ENCODE data around the gene HELT. TPM values are rescaled to one million over a fixed set of nuclear protein-coding genes. Genes with fewer than 3 reads are reported as not detected.

Gene HELT
- total and polyA plus RNA-seq, 2 of the 4 experiments (the other 2 are of a cell fraction): not detected

DNA sequence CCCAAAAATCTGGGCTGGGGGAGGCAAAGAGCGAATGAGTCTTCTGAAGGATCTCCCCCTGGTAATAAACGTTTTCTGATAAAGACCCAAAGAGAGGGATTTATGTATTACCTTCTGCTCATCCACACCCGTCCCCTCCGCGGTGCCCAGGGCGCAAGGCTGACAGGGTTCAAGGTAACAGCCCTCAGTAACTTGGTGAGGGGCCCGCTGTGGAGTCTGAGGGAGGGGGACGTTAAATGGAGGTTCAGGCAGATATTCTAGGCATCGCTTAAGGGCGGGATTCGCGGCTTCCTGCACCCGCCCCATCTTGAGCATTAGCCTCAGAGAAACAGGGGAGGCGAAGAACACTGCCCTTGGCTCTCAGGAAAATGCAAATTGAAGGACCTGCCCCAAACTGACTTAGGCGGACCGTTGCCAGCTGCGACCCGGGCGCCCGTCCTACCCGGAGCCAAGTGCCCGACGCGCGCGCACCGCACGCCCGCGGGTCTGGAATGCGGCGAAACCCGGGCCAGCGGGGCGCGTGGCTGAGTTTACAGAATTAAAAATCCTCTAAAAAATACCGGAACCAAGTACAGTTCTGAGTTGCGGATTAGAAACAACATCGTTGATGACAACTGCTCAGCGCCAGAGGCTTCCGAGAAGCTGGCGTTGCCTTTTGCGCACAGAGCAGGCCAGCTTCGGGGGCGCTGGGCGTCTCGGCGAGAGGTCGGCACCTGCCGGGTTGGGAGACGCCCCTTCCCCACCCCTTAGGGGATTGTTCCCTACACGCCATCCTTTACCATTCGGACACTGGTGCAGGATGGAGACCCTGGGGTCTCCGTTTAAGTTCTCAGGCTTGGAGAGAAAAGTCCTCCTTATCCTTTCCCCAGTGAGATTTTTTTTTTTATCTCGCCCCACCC, 2.8 kb downstream of the HELT start:
- ChIA-PET CTCF (no interaction called here), POLR2A (ENCODE audit: unreplicated experiment) (no interaction called here)
- H4K8ac ChIP-seq (ENCODE audit: low read depth in 2 of 2, low read length in 2 of 2): no peak overlapping the region
- H3K14ac ChIP-seq (replicated peaks; ENCODE audit: low read depth, low read length): no peak overlapping the region
- 5% methylated on average over 17 of the region's 55 CpGs; no CpG with 5 or more reads in 1 of the 2 experiments for WGBS, 2 experiments (ENCODE audit: extremely low coverage in 2 of 2, insufficient read length in 1 of 2)
- H2BK15ac ChIP-seq (ENCODE audit: low read depth, low read length): no peak overlapping the region
- DNase-seq (no peak), ATAC-seq (ENCODE audit: low read depth) (no peak)
- no peak for TF ChIP-seq SMC3 (IDR thresholded peaks at IDR 0.05; ENCODE audit: low read depth, low read length)
- TF ChIP-seq CHD1 (IDR thresholded peaks at IDR 0.05; ENCODE audit: low read depth, low read length): no peak
- no peak for TF ChIP-seq RAD21 (IDR thresholded peaks at IDR 0.05; ENCODE audit: low read length)
- no peak for TF ChIP-seq CTCF (conservative IDR thresholded peaks at IDR 0.05; ENCODE audit: low read depth, low read length)
- TF ChIP-seq RFX5 (IDR thresholded peaks at IDR 0.05; ENCODE audit: low read depth, low read length): no peak
- TF ChIP-seq MAZ (IDR thresholded peaks at IDR 0.05; ENCODE audit: borderline replicate concordance, low read depth, low read length): no peak
- H2BK120ac ChIP-seq (ENCODE audit: low read depth, low read length): no peak overlapping the region
- BruUV-seq (replicated peaks): no TSS peak
- no peak overlapping the region for H3K18ac ChIP-seq (ENCODE audit: low read depth, low read length)
- intact Hi-C loops (cut with micrococcal nuclease) (no loop called here), dilution Hi-C loops (cut with HindIII; ENCODE audit: low sequenced_read_pairs, unreplicated experiment) (no loop called here), in situ Hi-C loops (cut with MboI; ENCODE audit: low sequenced_read_pairs) (no loop called here)
- no peak overlapping the region for H3K4me3 ChIP-seq (ENCODE audit: insufficient read depth, low read depth, low read length)
- H3K27me3 ChIP-seq (ENCODE audit: control insufficient read depth, insufficient read depth, low read length): peaks cover 72% of the 10 kb centered on the region
- H3K4me2 ChIP-seq (ENCODE audit: low read depth, low read length): no peak overlapping the region
- no peaks in the 10 kb centered on the region for H3K9me1 ChIP-seq (ENCODE audit: insufficient read depth, low read length)
- no peaks in the 10 kb centered on the region for H4K20me1 ChIP-seq (ENCODE audit: insufficient read depth, low read length)
- no peak overlapping the region for H3K23ac ChIP-seq (ENCODE audit: low read depth, low read length)
- no peaks in the 10 kb centered on the region for H3K36me3 ChIP-seq (ENCODE audit: control insufficient read depth, insufficient read depth, low read length)
- H2BK5ac ChIP-seq (ENCODE audit: low read depth, low read length, poor library complexity, severe bottlenecking): no peak overlapping the region
- no peaks in the 10 kb centered on the region for H3K79me1 ChIP-seq (ENCODE audit: low read depth in 1 of 2, low read length in 2 of 2)
- no peak overlapping the region for H3K27ac ChIP-seq (ENCODE audit: insufficient read depth, low read length)
- H3K4me1 ChIP-seq (ENCODE audit: control insufficient read depth, insufficient read depth, low read length): no peaks in the 10 kb centered on the region
- no peaks in the 10 kb centered on the region for H3K9me3 ChIP-seq (ENCODE audit: control insufficient read depth, insufficient read depth, low read length)
- no peak overlapping the region for H2AK9ac ChIP-seq (replicated peaks; ENCODE audit: low read depth, low read length, poor library complexity)
- H2BK20ac ChIP-seq (ENCODE audit: low read depth, low read length): no peak overlapping the region
- H4K5ac ChIP-seq (ENCODE audit: low read depth, low read length): no peak overlapping the region
- no peak overlapping the region for H2AK5ac ChIP-seq (ENCODE audit: low read depth, low read length)
- H4K91ac ChIP-seq (ENCODE audit: insufficient read depth, low read depth, low read length): no peak overlapping the region
- no peak overlapping the region for H2AFZ ChIP-seq (replicated peaks; ENCODE audit: low read length, poor library complexity)
- H3K56ac ChIP-seq (ENCODE audit: extremely low read depth, insufficient read depth, low read length): no peak overlapping the region
- H3K4ac ChIP-seq (ENCODE audit: low read depth, low read length): no peak overlapping the region
- no peak overlapping the region for H3K9ac ChIP-seq (ENCODE audit: low read depth, low read length)
